Endothelial cell of umbilical vein (primary cell): ENCODE measurements around the gene ARRDC1. TPM values are rescaled to one million over a fixed set of nuclear protein-coding genes. Genes with fewer than 3 reads are reported as not detected.

Experiments
- BruUV-seq: library from RNA; stranded (reverse); fragments of 400-500 nt; replicated peaks from 2 replicates; lab custom pipeline; 2021; lab: Mats Ljungman, UMichigan
- CTCF ChIA-PET: fragments of 300-600, 350-600 bp; sonication (Branson Sonifier 250); formaldehyde crosslinking; loops from one replicate; lab custom pipeline; 2021; ENCODE audit warnings: antibody characterized with exemption, inconsistent platforms; lab: Charles Lee
- POLR2A ChIA-PET: fragments of 300-600, 350-600 bp; sonication (Branson Sonifier 250); formaldehyde crosslinking; loops from one replicate; lab custom pipeline; 2021; ENCODE audit warnings: antibody characterized with exemption, inconsistent platforms; lab: Charles Lee
- DNase-seq: peaks from one replicate; pipeline ENCODE4 v3.0.0-alpha.2; 2011; ENCODE audit warnings: low read depth, low spot score
- FAIRE-seq: peaks from 2 replicates; lab custom pipeline; 2011; peaks lifted over from hg19 to GRCh38; lab: Jason Lieb, UNC
- H2AFZ ChIP-seq: 2 replicates; pipeline ENCODE4 v1.6.0; 2012; ENCODE audit warnings: low read depth, low read length, control low read depth, inconsistent platforms
- H3K27ac ChIP-seq: 2 replicates; pipeline ENCODE4 v1.5.1; 2011; ENCODE audit warnings: low read depth, mild to moderate bottlenecking, control low read depth, low read length, moderate library complexity; ENCODE audit not compliant: insufficient read depth
- H3K27me3 ChIP-seq, 2 experiments: 2 replicates each; pipeline versions ENCODE4 v1.6.0 to v1.6.1; 2011; ENCODE audit warnings: low read length in 2 of 2, mixed read lengths in 1 of 2; ENCODE audit not compliant: control insufficient read depth in 2 of 2, insufficient read depth in 2 of 2
- H3K36me3 ChIP-seq, 2 experiments: 2 replicates in 1 of 2; 3 replicates in 1 of 2; pipeline ENCODE4 v1.5.1; 2011; ENCODE audit warnings: low read length in 2 of 2, mild to moderate bottlenecking in 1 of 2, moderate library complexity in 1 of 2; ENCODE audit not compliant: control insufficient read depth in 2 of 2, insufficient read depth in 2 of 2; ENCODE audit errors: extremely low read depth in 1 of 2
- H3K4me1 ChIP-seq: 3 replicates; pipeline ENCODE4 v1.5.1; 2011; ENCODE audit warnings: mild to moderate bottlenecking, low read length; ENCODE audit not compliant: control insufficient read depth, insufficient read depth; ENCODE audit errors: extremely low read depth
- H3K4me2 ChIP-seq: 2 replicates; pipeline ENCODE4 v1.6.1; 2011; ENCODE audit warnings: low read length, control low read depth, mixed read lengths; ENCODE audit not compliant: insufficient read depth
- H3K4me3 ChIP-seq, 3 experiments: fragments of 200-600 bp in 1 of 3; sonication (generic), shearing (Covaris generic) in 1 of 3; replicated peaks in 1 of 3; 2 replicates each; pipeline ENCODE4 v1.5.1; 2011 to 2016; ENCODE audit warnings: control low read depth in 3 of 3, low read length in 3 of 3, mild to moderate bottlenecking in 2 of 3, inconsistent platforms in 1 of 3, low read depth in 1 of 3, moderate library complexity in 1 of 3; ENCODE audit not compliant: insufficient read depth in 1 of 3
- H3K79me2 ChIP-seq: 2 replicates; pipeline ENCODE4 v1.6.0; 2012; ENCODE audit warnings: low read length, inconsistent platforms; ENCODE audit not compliant: control insufficient read depth, insufficient read depth
- H3K9ac ChIP-seq: replicated peaks from 2 replicates; pipeline ENCODE3; 2011; ENCODE audit warnings: low read length, control low read depth; ENCODE audit not compliant: insufficient read depth; ENCODE audit errors: extremely low read depth
- H3K9me1 ChIP-seq: replicated peaks from 3 replicates; pipeline ENCODE4 v1.6.0; 2011; ENCODE audit warnings: mild to moderate bottlenecking, low read length; ENCODE audit not compliant: control insufficient read depth, insufficient read depth; ENCODE audit errors: extremely low read depth
- H3K9me3 ChIP-seq: replicated peaks from 2 replicates; pipeline ENCODE4 v1.5.1; 2012; ENCODE audit warnings: low read length, inconsistent platforms; ENCODE audit not compliant: control insufficient read depth, insufficient read depth
- H4K20me1 ChIP-seq: replicated peaks from 2 replicates; pipeline ENCODE3; 2011; ENCODE audit warnings: mild to moderate bottlenecking, low read length; ENCODE audit not compliant: control insufficient read depth, insufficient read depth; ENCODE audit errors: extremely low read depth
- EZH2 ChIP-seq: IDR thresholded peaks from 2 replicates; pipeline ENCODE4 v1.6.1; 2012; ENCODE audit warnings: borderline replicate concordance, low read depth, mild to moderate bottlenecking, moderate library complexity, low read length, inconsistent platforms; ENCODE audit not compliant: severe bottlenecking
- FOS ChIP-seq: IDR thresholded peaks from 2 replicates; pipeline ENCODE4 v1.6.1; 2011; ENCODE audit warnings: mild to moderate bottlenecking, low read length, moderate library complexity, borderline replicate concordance; ENCODE audit not compliant: insufficient read depth
- GATA2 ChIP-seq: IDR thresholded peaks from 2 replicates; pipeline ENCODE4 v1.7.0; 2011; ENCODE audit warnings: low read depth, mild to moderate bottlenecking, moderate library complexity, mixed read lengths, low read length; ENCODE audit not compliant: insufficient read length, insufficient read depth
- JUN ChIP-seq: IDR thresholded peaks from 2 replicates; pipeline ENCODE4 v1.6.1; 2011; ENCODE audit warnings: borderline replicate concordance, low read depth; ENCODE audit not compliant: insufficient read length, insufficient read depth
- MAX ChIP-seq: IDR thresholded peaks from 2 replicates; pipeline ENCODE4 v1.6.1; 2011; ENCODE audit not compliant: insufficient read depth, insufficient read length
- MYC ChIP-seq: IDR thresholded peaks from one replicate; pipeline ENCODE4 v1.6.1; 2011; ENCODE audit warnings: mild to moderate bottlenecking, low read depth, low read length
- POLR2A ChIP-seq: IDR thresholded peaks from 2 replicates; pipeline ENCODE4 v1.6.1; 2012; ENCODE audit warnings: low read depth, mild to moderate bottlenecking, control low read depth, low read length
- POLR2AphosphoS5 ChIP-seq: IDR thresholded peaks from 2 replicates; pipeline ENCODE4 v1.6.1; 2012; ENCODE audit warnings: low read depth, mild to moderate bottlenecking, control low read depth, low read length, moderate library complexity; ENCODE audit not compliant: insufficient read depth
- dilution Hi-C: fragments of 300-500 bp; cut with MboI; formaldehyde crosslinking; loops from one replicate; pipeline ENCODE4 v1.15.0; 2019; ENCODE audit warnings: low sequenced_read_pairs; ENCODE audit not compliant: extremely low pct_ligation_motif_present
- intact Hi-C: fragments of 100-400 bp; cut with micrococcal nuclease; formaldehyde crosslinking; loops from one replicate; pipeline ENCODE4 v1.10.0; 2022
- polyA plus RNA-seq, 4 experiments: library from polyadenylated mRNA; depleted of rRNA in 3 of 4; stranded (reverse) in 3 of 4; unstranded in 1 of 4; fragments of >200 nt; gene quantifications; 2 replicates each; pipeline versions ENCODE4 v1.2.1 to v1.2.3, GENCODE V29; 2011 to 2012; ENCODE audit warnings: missing spikeins in 1 of 4
- total RNA-seq: library from RNA; stranded (reverse); gene quantifications from 2 replicates; pipeline ENCODE4 v1.2.3, GENCODE V29; 2021
- TF ChIP-seq, protein P1 (sequence below), 2 donors: IDR thresholded peaks; 1 replicate in 1 of 2; 2 replicates in 1 of 2; pipeline ENCODE4 v1.5.1; 2011; ENCODE audit warnings: low read length in 2 of 2, mild to moderate bottlenecking in 2 of 2, moderate library complexity in 2 of 2, control low read depth in 1 of 2, inconsistent platforms in 1 of 2, low read depth in 1 of 2; ENCODE audit not compliant: insufficient read depth in 1 of 2; ENCODE audit errors: extremely low read depth in 1 of 2

ARRDC1 gene
- total and polyA plus RNA-seq, 2 donors (not counting 3 experiments of a cell fraction or from before 2014, with no cell fraction given), result 22.5 to 51.0 TPM

DNA sequence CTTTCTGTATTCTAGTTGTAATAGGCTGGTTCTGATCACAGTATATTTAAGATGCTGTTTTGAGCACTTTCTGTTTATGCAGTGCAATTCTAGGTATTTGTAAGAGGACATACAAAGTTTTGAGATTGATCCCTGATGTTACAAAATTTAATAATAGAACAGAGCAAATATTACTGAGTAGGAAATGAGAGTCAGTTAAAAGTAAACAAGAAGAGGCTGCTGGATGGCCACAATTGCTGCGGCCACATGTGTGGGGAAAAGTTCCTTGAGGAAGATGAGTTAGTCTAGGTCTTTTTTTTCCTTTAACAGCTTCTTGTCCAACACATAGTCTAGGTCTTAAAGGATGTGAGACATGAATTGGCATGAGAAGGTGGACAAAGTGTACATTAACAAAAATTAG lies 24.6 kb downstream of the ARRDC1 start:
- dilution Hi-C loops, result no loop called here
- no TSS peak for BruUV-seq
- intact Hi-C loops, result no loop called here
- no peak overlapping the region for H3K9ac ChIP-seq
- H3K4me3 ChIP-seq, result no peak overlapping the region
- peaks cover 90% of the 10 kb centered on the region for H3K79me2 ChIP-seq
- H3K9me3 ChIP-seq, result no peaks in the 10 kb centered on the region
- H3K4me2 ChIP-seq, result no peak overlapping the region
- ChIA-PET CTCF (interaction anchor here (0.8 kb wide), 1 partner anchor 12 kb away, joined by 3 read pairs; no protein-coding TSS in a partner anchor), POLR2A (no interaction called here)
- H2AFZ ChIP-seq, result no peak overlapping the region
- H4K20me1 ChIP-seq, result peaks cover 6% of the 10 kb centered on the region
- peak; percentile 64 for FAIRE-seq
- no peaks in the 10 kb centered on the region for H3K9me1 ChIP-seq
- H3K36me3 ChIP-seq, result no peaks in the 10 kb centered on the region
- no peaks in the 10 kb centered on the region for H3K27me3 ChIP-seq
- peaks cover 22% of the 10 kb centered on the region for H3K4me1 ChIP-seq
- H3K27ac ChIP-seq, result no peak overlapping the region
- no peak for DNase-seq
- TF ChIP-seq EZH2, result no peak
- TF ChIP-seq POLR2A, result no peak
- no peak for TF ChIP-seq MYC
- TF ChIP-seq FOS, result no peak
- no peak for TF ChIP-seq JUN
- TF ChIP-seq, protein P1, sequence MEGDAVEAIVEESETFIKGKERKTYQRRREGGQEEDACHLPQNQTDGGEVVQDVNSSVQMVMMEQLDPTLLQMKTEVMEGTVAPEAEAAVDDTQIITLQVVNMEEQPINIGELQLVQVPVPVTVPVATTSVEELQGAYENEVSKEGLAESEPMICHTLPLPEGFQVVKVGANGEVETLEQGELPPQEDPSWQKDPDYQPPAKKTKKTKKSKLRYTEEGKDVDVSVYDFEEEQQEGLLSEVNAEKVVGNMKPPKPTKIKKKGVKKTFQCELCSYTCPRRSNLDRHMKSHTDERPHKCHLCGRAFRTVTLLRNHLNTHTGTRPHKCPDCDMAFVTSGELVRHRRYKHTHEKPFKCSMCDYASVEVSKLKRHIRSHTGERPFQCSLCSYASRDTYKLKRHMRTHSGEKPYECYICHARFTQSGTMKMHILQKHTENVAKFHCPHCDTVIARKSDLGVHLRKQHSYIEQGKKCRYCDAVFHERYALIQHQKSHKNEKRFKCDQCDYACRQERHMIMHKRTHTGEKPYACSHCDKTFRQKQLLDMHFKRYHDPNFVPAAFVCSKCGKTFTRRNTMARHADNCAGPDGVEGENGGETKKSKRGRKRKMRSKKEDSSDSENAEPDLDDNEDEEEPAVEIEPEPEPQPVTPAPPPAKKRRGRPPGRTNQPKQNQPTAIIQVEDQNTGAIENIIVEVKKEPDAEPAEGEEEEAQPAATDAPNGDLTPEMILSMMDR (IDR thresholded peaks at IDR 0.05; ENCODE audit: extremely low read depth in 1 of 2, insufficient read depth in 1 of 2, low read depth in 1 of 2, low read length in 2 of 2), result no peak
- no peak for TF ChIP-seq MAX
- no peak for TF ChIP-seq GATA2
- TF ChIP-seq POLR2AphosphoS5, result no peak
